GM23338 (cell line): ENCODE measurements around the gene PDCD7. TPM values are rescaled to one million over a fixed set of nuclear protein-coding genes. Genes with fewer than 3 reads are reported as not detected.

Source experiments
- ATAC-seq: fragments of 200-7000 bp; cut with Tn5 transposase; 3 replicates; pipeline ENCODE4 v1.9.1; 2020
- DNase-seq: peaks from one replicate; pipeline ENCODE4 v3.0.0-alpha.2; 2015; ENCODE audit warnings: low spot score
- H2AFZ ChIP-seq: fragments of 200-600 bp; sonication (generic); 2 replicates; pipeline ENCODE4 v1.8.0; 2016; ENCODE audit warnings: antibody characterized with exemption, mild to moderate bottlenecking, moderate library complexity
- H3F3A ChIP-seq: fragments of 200-600 bp; sonication (generic); replicated peaks from 2 replicates; pipeline ENCODE4 v1.8.0; 2017; ENCODE audit warnings: antibody characterized with exemption, mixed run types, low read depth
- H3K27ac ChIP-seq: fragments of 200-600 bp; sonication (generic); 2 replicates; pipeline ENCODE4 v1.6.1; 2016; ENCODE audit warnings: low read depth
- H3K27me3 ChIP-seq: fragments of 200-600 bp; sonication (generic); 2 replicates; pipeline ENCODE4 v1.8.0; 2016; ENCODE audit warnings: mild to moderate bottlenecking, mixed run types, moderate library complexity; ENCODE audit not compliant: insufficient read depth
- H3K36me3 ChIP-seq: fragments of 200-600 bp; sonication (generic); 2 replicates; pipeline ENCODE4 v1.8.0; 2016; ENCODE audit warnings: mild to moderate bottlenecking; ENCODE audit not compliant: insufficient read depth
- H3K4me1 ChIP-seq: fragments of 200-600 bp; sonication (generic); 2 replicates; pipeline ENCODE4 v1.8.0; 2016; ENCODE audit warnings: mild to moderate bottlenecking, moderate library complexity; ENCODE audit not compliant: insufficient read depth
- H3K4me2 ChIP-seq: fragments of 200-600 bp; sonication (generic); 2 replicates; pipeline ENCODE4 v1.7.1; 2017; ENCODE audit warnings: mixed run types
- H3K4me3 ChIP-seq: fragments of 200-600 bp; sonication (generic); 2 replicates; pipeline ENCODE4 v1.6.1; 2016; ENCODE audit warnings: mixed run types
- H3K79me2 ChIP-seq: fragments of 200-600 bp; sonication (generic); replicated peaks from 2 replicates; pipeline ENCODE4 v1.8.0; 2017; ENCODE audit warnings: mild to moderate bottlenecking; ENCODE audit not compliant: insufficient read depth
- H3K9me2 ChIP-seq: fragments of 200-600 bp; sonication (generic); 2 replicates; pipeline ENCODE4 v1.8.0; 2017; ENCODE audit not compliant: insufficient read depth
- H4K20me1 ChIP-seq: fragments of 200-600 bp; sonication (generic); replicated peaks from 2 replicates; pipeline ENCODE4 v1.8.0; 2017; ENCODE audit warnings: mild to moderate bottlenecking; ENCODE audit not compliant: insufficient read depth
- H3K27ac Mint-ChIP-seq: 2 replicates; pipeline ENCODE4 v1.8.0; 2020; ENCODE audit warnings: inconsistent platforms, mild to moderate bottlenecking, moderate library complexity, mixed read lengths
- H3K27me3 Mint-ChIP-seq: 3 replicates; pipeline ENCODE4 v1.8.0; 2022; ENCODE audit warnings: low read depth, mild to moderate bottlenecking, moderate library complexity, mixed read lengths, inconsistent platforms; ENCODE audit not compliant: insufficient read depth, poor library complexity
- H3K36me3 Mint-ChIP-seq: 3 replicates; pipeline ENCODE4 v1.8.0; 2021; ENCODE audit warnings: low read depth, mild to moderate bottlenecking, inconsistent platforms, moderate library complexity, mixed read lengths
- H3K4me1 Mint-ChIP-seq: 3 replicates; pipeline ENCODE4 v1.8.0; 2020; ENCODE audit warnings: mild to moderate bottlenecking, inconsistent platforms, mixed read lengths
- H3K4me3 Mint-ChIP-seq: 3 replicates; pipeline ENCODE4 v1.8.0; 2021; ENCODE audit warnings: moderate library complexity, mild to moderate bottlenecking, inconsistent platforms, mixed read lengths
- H3K9me3 Mint-ChIP-seq: 3 replicates; pipeline ENCODE4 v1.8.0; 2020; ENCODE audit warnings: moderate library complexity, mild to moderate bottlenecking, inconsistent platforms, mixed read lengths
- CREB1 ChIP-seq: fragments of 250-450 bp; sonication (Bioruptor Pico); IDR thresholded peaks from 2 replicates; pipeline ENCODE4 v1.5.0; 2020; ENCODE audit warnings: low read depth, mild to moderate bottlenecking, moderate library complexity
- CTCF ChIP-seq, 2 experiments: fragments of 200-600 bp in 1 of 2; sonication (generic) in 1 of 2; conservative IDR thresholded peaks; 2 replicates each; pipeline versions ENCODE4 v1.5.1 to v1.6.1; 2016 to 2017; ENCODE audit warnings: antibody characterized with exemption in 2 of 2, low read depth in 2 of 2, mild to moderate bottlenecking in 2 of 2, moderate library complexity in 1 of 2
- ETS1 ChIP-seq: IDR thresholded peaks from 2 replicates; pipeline ENCODE4 v1.6.1; 2016; ENCODE audit warnings: antibody characterized with exemption
- EZH2 ChIP-seq: fragments of 200-600 bp; sonication (generic); IDR thresholded peaks from one replicate; pipeline ENCODE4 v1.8.0; 2017; ENCODE audit warnings: antibody characterized with exemption, mild to moderate bottlenecking, low read depth; ENCODE audit not compliant: unreplicated experiment
- EZH2phosphoT487 ChIP-seq: fragments of 200-600 bp; sonication (generic); IDR thresholded peaks from one replicate; pipeline ENCODE4 v1.8.1; 2018; ENCODE audit warnings: antibody characterized with exemption; ENCODE audit not compliant: unreplicated experiment
- JUNB ChIP-seq: IDR thresholded peaks from one replicate; pipeline ENCODE4 v1.6.1; 2016; ENCODE audit warnings: antibody characterized with exemption; ENCODE audit not compliant: unreplicated experiment
- NANOG ChIP-seq: IDR thresholded peaks from 2 replicates; pipeline ENCODE4 v1.6.1; 2016; ENCODE audit warnings: antibody characterized with exemption, borderline replicate concordance
- POLR2AphosphoS5 ChIP-seq: IDR thresholded peaks from 2 replicates; pipeline ENCODE4 v1.6.1; 2016; ENCODE audit warnings: antibody characterized with exemption, low read depth
- REST ChIP-seq: IDR thresholded peaks from one replicate; pipeline ENCODE4 v1.6.1; 2018; ENCODE audit warnings: antibody characterized with exemption; ENCODE audit not compliant: unreplicated experiment
- STAT1 ChIP-seq: IDR thresholded peaks from one replicate; pipeline ENCODE4 v1.6.1; 2016; ENCODE audit warnings: antibody characterized with exemption; ENCODE audit not compliant: unreplicated experiment
- ZNF114 ChIP-seq: fragments of 250-450 bp; sonication (Bioruptor Pico); IDR thresholded peaks from 2 replicates; pipeline ENCODE4 v1.5.0; 2020; ENCODE audit warnings: mild to moderate bottlenecking, moderate library complexity
- ZNF331 ChIP-seq: fragments of 250-450 bp; sonication (Bioruptor Pico); IDR thresholded peaks from 2 replicates; pipeline ENCODE4 v1.5.0; 2020; ENCODE audit warnings: low read depth, mild to moderate bottlenecking, moderate library complexity
- ZNF462 ChIP-seq: fragments of 250-450 bp; sonication (Bioruptor Pico); IDR thresholded peaks from 2 replicates; pipeline ENCODE4 v1.5.0; 2020; ENCODE audit warnings: mild to moderate bottlenecking, moderate library complexity
- polyA plus RNA-seq: library from polyadenylated mRNA; unstranded; fragments of >200 nt; fragmentation: Nextera tagmentation; extraction: Ambion mirVana; gene quantifications from 2 replicates; pipeline ENCODE4 v1.2.1, GENCODE V29; 2016
- total RNA-seq: library from RNA; depleted of rRNA; stranded (reverse); fragments of >200 nt; shearing (Covaris generic); gene quantifications from 2 replicates; pipeline ENCODE4 v1.2.3, GENCODE V29; 2014

Gene PDCD7
- total and polyA plus RNA-seq, 2 experiments from 2014 or later: 16.8 to 21.2 TPM

GRCh38 chr15:65105038-65105437, 28.6 kb downstream of the PDCD7 start:
- H3K4me2 ChIP-seq: no peak overlapping the region
- H3K27me3 ChIP-seq: peaks cover 13% of the 10 kb centered on the region
- no peaks in the 10 kb centered on the region; the same call in 1 of the 2 replicates for H4K20me1 ChIP-seq
- H3K27ac ChIP-seq: no peak overlapping the region
- H3K9me2 ChIP-seq: no peaks in the 10 kb centered on the region
- H3K27ac Mint-ChIP-seq: no peak overlapping the region
- no peak overlapping the region for H3K4me3 Mint-ChIP-seq
- no peaks in the 10 kb centered on the region for H3K36me3 Mint-ChIP-seq
- no peaks in the 10 kb centered on the region for H3K36me3 ChIP-seq
- peaks cover 5% of the 10 kb centered on the region; the same call in 1 of the 2 replicates for H3K4me1 ChIP-seq
- H3K9me3 Mint-ChIP-seq: no peaks in the 10 kb centered on the region
- DNase-seq: no peak
- H3K79me2 ChIP-seq: no peaks in the 10 kb centered on the region
- H2AFZ ChIP-seq: no peak overlapping the region
- H3K4me3 ChIP-seq: no peak overlapping the region
- peaks cover 4% of the 10 kb centered on the region; the same call in 1 of the 3 replicates for H3K4me1 Mint-ChIP-seq
- TF ChIP-seq REST: no peak
- TF ChIP-seq ZNF462 (CRISPR knock-in tag): no peak
- TF ChIP-seq NANOG: no peak
- no peak for TF ChIP-seq STAT1
- no peak for TF ChIP-seq JUNB
- no peak for TF ChIP-seq CTCF (conservative IDR thresholded peaks at IDR 0.05; ENCODE audit: low read depth in 2 of 2)
- no peak for TF ChIP-seq ZNF114 (CRISPR knock-in tag)
- no peak for TF ChIP-seq ZNF331
- TF ChIP-seq POLR2AphosphoS5: no peak
- TF ChIP-seq EZH2: no peak
- TF ChIP-seq ETS1: no peak
- no peak for TF ChIP-seq CREB1 (CRISPR knock-in tag)
- TF ChIP-seq EZH2phosphoT487: no peak
- ATAC-seq: no peak
- peaks cover 11% of the 10 kb centered on the region for H3K27me3 Mint-ChIP-seq
- no peaks in the 10 kb centered on the region for H3F3A ChIP-seq
